GM18867 (cell line): ENCODE measurements around the gene RNF213.
"Not testable (repeated sequence)": the region's sequence is repeated elsewhere in the genome, so short reads cannot be mapped to it uniquely, and the experiment has no call there.

Experiments
- ATAC-seq: cut with Tn5 transposase; IDR thresholded peaks from one replicate; pipeline ENCODE4 v1.9.1; 2021; ENCODE audit warnings: mild to moderate bottlenecking, moderate library complexity; ENCODE audit not compliant: unreplicated experiment

Gene RNF213

GRCh38 chr17:80387071-80387470 is 126.4 kb downstream of the RNF213 start:
- no peak for ATAC-seq

GRCh38 chr17:80388175-80388574 is 127.5 kb downstream of the RNF213 start:
- ATAC-seq = no peak

- ATAC-seq = no peak
Observed at GRCh38 chr17:80388601-80389000, 127.9 kb downstream of the RNF213 start.

- ATAC-seq = no peak
Observed at GRCh38 chr17:80389011-80389995, 128.7 kb downstream of the RNF213 start.

GRCh38 chr17:80393241-80393890 is 132.7 kb downstream of the RNF213 start:
- no peak for ATAC-seq

GRCh38 chr17:80393961-80394360 is 133.3 kb downstream of the RNF213 start:
- ATAC-seq = no peak

- no peak for ATAC-seq
Observed at GRCh38 chr17:80394629-80395216, 134.1 kb downstream of the RNF213 start.

GRCh38 chr17:80395402-80396151 is 134.9 kb downstream of the RNF213 start:
- ATAC-seq = no peak

GRCh38 chr17:80396157-80397033 is 135.7 kb downstream of the RNF213 start:
- ATAC-seq = no peak

GRCh38 chr17:80397034-80397387 is 136.4 kb downstream of the RNF213 start:
- no peak for ATAC-seq

- ATAC-seq = no peak
Observed at GRCh38 chr17:80397686-80398085, 137.0 kb downstream of the RNF213 start.

- not testable (repeated sequence) for ATAC-seq
Observed at GRCh38 chr17:80401086-80401485, 140.4 kb downstream of the RNF213 start.

GRCh38 chr17:80402102-80402501 is 141.4 kb downstream of the RNF213 start:
- ATAC-seq = not testable (repeated sequence)

- no peak for ATAC-seq
Observed at GRCh38 chr17:80402959-80403358, 142.3 kb downstream of the RNF213 start.

GRCh38 chr17:80406146-80406545 is 145.5 kb downstream of the RNF213 start:
- no peak for ATAC-seq

GRCh38 chr17:80407917-80408316 is 147.3 kb downstream of the RNF213 start:
- not testable (repeated sequence) for ATAC-seq

GRCh38 chr17:80408872-80409271 is 148.2 kb downstream of the RNF213 start:
- ATAC-seq = no peak

- ATAC-seq = no peak
Observed at GRCh38 chr17:80409626-80410025, 149.0 kb downstream of the RNF213 start.

GRCh38 chr17:80410441-80411087 is 149.9 kb downstream of the RNF213 start:
- not testable (repeated sequence) for ATAC-seq
